HG03175 (cell line): ENCODE data around the gene RNLS.

Experiments used
- ATAC-seq: cut with Tn5 transposase; IDR thresholded peaks from one replicate; pipeline ENCODE4 v1.9.1; 2021; ENCODE audit warnings: mild to moderate bottlenecking, moderate library complexity; ENCODE audit not compliant: unreplicated experiment

RNLS gene

DNA sequence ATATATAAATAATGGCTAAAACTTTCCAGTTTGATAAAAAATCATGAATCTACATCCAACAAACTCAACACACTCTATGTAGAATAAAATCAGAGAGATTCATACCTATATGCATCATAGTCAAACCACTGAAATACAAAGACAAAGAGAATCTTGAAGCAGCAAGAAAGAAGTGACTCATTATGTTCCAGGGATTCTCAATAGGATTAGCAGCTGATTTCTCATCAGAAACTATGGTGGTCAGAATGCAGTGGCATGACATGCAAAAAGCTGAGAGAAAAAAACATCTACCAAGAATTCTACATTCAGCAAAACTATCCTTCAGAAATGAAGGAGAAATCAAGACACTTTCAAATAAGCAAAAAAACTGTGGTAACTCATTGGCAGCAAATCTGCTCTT lies 187.4 kb downstream of the RNLS start:
- no peak for ATAC-seq

DNA sequence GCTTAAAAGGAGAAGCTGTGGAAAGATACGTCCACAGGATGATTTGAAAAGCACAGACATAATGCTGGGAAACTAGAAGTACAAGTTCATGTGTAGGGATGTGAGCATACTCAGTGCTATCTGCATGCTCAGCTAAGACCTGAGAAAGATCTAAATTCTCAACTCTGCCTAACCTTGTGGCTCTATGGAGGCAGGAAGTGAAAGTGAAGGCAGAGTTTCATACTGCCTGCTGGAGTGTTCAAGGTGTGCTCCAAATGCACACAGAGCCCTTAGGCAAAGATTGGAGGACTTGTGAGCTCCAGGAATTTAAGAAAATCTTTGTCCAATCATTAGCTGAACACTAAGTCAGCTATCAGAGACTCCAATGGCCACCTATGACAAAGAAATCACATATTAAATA lies 190.9 kb downstream of the RNLS start:
- ATAC-seq, result peak; percentile 95

DNA sequence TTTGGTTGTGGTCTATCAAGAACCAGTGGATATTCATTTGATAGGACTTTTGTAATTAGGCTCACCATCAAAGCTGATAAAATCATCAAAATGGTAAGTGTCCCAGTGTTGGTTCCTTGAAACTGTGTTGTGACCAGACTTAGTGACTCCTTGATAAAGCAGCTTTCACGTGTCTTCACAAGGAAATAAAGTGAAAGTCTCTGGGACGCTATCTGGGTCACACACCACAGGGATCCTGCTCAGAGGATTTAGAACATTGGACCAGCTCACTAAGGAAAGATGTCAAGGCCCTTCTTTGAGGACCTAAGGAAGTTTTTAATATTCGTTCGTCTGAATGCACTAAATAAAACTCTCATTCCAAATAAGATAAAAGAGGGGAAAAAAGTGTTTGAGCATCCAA lies 193.1 kb downstream of the RNLS start:
- ATAC-seq, result no peak

DNA sequence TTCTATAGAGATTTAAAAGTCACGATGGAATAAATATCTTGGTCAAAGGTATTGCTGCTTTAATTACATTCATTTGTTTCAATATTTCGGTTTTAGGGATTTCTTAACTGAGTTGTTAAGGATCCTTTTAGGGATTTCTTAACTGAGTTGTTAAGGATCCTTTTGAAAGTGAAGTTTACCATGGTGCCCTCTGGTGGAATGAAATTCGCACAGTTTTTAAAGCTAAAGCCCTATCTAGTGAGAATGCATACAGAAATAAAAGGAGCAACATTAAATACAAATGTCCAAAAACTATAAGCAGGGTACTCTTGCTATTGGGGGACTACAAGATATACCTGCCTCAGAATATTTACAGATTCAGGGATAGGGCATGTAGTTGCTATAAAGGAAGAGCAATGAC lies 193.7 kb downstream of the RNLS start:
- no peak for ATAC-seq

DNA sequence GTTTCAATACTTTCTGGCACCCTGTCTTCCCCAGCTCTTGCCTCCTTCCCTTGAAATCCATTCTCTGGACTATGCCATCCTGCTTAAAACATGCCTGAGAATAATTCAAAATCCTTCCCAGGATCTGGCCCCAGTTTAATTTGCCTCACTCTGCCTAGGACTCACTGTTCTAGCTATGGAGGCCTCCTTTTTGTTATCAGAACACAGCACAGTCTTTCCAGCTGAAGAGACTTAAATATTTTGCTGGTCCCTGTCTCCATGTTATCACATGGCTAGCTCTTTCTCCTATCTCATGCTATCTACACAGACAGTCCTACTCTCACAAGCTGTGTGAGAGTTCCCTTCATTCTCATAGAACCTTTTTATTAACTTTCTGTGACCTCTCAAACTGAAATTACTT lies 194.8 kb downstream of the RNLS start:
- ATAC-seq, result no peak

DNA sequence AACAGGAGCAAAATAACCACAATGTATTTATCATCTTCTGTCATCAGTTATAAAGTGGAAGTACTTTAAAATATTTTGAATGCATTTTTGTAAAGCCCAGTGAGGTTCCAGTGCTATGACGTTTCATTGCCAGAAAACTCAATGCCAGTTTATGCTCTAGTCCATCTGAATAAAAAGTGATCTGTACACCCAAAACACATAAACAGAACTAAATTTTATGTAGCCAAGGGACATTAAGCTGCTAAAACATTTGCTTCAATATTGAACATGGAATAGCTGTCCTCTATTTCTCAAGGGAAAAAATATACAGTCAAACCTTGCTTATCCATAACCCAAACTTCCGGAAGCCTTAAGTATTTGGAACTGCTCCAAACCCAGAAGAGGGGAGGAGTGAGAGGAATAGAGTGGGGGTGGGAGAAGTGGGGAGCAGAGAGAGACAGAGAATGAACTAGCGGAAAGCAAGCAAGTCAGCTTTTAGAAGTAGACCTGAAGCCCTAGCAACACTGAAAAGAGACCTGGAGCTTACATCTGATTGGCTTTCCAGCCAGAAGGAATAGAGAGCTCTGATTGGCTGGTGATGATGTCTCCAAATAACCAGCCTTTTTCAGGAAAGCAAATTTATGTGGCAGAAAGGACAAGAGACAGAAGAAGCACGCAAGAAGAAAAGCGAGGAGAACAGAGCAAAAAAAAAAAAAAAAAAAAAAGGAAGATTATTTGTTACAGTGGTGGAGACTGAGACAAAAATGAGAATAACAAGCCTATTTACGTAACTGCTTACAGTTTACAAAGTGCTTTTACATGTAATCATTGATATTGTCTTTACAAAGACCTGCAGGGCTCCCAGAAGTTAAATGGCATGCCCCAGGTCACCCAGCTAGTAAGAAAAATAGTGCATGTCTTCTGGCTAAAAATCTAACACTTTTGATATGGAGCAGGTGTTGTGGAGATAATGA lies 196.0 kb downstream of the RNLS start:
- no peak for ATAC-seq

DNA sequence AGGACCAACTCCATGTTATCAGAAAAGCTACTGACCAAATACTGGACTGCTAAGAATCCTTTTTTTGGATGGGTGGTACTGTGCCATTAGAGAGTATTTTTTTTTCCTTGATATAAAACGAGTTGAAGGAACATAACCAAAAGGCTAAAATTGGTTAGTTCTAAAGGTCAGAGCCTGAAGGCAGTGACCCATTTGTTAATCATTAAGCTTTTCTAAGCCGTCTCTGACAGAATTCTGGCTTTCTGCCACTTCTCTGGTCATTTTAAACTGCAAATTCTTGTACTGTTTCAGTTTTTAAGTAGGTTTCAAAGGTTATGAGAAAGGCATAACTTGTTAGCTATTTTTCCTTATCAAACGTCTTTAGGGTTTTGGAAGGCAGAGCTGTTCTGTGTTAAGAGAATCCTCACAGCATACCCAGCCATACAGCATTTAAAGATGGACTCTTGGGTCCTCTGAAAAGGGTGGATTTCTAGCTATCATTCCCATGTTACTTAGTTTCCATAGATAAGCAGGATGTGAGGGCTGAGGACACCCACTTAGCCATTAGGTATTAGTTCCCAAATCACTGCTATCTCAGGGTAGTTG lies 196.8 kb downstream of the RNLS start:
- peak; percentile 45 for ATAC-seq

DNA sequence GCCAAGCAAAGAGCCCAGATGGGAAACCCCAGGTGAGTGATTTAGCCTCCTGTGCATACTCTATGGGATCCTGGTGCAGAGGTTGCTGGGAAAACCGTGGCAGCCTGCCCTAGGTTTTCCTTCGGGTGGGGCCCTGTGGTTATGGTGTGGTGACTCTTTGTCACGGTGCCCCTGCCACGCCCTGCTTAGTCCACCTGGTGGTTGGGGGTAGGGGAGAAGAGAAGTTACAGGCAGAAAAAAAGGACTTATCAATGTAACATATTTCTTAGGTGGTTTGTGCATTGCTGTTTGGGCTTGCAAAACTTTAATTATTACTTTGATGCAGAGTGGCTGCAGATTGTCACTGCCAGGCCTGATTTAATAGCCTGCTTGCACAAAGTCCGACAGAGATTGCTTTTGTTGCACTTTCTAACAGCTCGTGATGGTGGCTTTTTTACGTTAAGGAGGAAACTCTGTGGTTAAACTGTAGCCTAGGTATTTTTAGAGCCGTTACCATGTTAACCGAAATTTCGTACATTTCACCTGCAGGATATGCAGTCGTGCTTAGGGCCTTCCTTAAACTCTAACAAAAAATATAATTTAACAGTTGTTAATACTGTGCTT lies 197.4 kb downstream of the RNLS start:
- peak; percentile 82 for ATAC-seq

DNA sequence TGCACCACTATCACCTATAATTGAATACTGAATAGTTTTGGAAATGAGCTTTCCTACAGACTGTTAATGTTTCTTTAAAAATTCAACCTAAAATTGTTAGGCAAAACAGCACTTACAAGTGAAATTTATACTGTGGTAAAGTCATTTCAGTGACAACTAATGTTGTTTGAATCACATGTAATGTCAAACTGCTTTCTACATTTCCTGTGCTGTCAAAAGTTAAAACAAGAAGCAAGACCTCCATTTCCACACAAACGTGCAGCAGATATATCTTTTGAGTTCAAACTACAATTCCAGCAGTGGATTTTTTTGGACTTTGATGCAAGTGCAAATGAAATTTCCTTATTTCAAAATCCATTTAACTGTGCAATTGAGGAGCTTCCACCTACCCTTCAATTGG lies 199.8 kb downstream of the RNLS start:
- ATAC-seq, result no peak

DNA sequence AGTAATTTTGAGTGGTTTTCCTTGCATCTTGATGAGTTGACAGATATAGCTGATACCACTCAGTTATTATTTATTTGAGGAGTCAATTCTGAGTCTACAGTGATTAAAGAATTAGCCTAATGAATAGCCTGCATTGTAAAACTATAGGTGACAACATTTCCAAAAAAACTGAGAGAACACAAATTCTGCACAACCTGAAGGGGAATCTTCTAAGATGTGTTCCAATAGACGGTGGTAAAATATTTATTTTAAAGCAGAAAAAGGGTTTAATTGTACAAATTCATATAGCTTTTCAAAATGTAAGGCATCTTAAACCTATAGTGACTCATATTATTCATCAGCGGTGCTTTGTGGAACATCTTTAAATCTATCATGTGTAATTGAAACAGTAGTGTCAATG lies 200.4 kb downstream of the RNLS start:
- ATAC-seq, result no peak

DNA sequence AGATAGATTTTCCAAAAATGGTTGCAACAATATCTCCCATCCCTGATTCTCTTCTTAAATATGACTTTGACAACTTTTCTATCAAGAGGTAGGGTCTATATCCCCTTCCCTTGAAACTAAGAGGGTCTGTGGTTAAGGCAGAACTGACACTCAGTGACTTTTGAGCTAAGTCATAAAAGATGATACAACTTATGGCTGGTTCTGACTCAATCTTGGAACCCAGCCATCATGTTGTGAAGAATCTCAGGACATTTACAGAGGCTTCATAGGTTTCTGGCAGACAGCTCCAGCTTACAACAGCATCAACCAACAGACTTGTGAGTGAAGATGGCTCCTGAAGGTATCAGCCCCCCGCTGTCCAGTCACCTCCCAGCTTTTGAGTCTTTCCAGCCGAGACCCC lies 203.5 kb downstream of the RNLS start:
- ATAC-seq, result no peak

DNA sequence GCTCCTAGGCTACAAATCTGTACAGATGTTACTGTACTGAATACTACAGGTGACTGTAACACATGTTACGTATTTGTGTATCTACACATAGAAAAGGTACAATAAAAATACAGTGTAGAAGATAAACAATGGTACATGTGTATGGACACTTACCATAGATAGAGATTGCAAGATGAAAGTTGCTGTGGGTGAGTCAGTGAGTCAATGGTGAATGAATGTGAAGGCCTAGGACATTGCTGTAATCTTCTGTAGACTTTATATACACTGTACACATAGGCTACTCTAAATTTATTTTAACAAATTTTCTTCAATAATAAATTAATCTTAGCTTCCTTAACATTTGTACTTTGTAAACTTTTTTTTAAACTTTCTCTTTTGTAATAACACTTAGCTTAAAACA lies 205.6 kb downstream of the RNLS start:
- no peak for ATAC-seq

DNA sequence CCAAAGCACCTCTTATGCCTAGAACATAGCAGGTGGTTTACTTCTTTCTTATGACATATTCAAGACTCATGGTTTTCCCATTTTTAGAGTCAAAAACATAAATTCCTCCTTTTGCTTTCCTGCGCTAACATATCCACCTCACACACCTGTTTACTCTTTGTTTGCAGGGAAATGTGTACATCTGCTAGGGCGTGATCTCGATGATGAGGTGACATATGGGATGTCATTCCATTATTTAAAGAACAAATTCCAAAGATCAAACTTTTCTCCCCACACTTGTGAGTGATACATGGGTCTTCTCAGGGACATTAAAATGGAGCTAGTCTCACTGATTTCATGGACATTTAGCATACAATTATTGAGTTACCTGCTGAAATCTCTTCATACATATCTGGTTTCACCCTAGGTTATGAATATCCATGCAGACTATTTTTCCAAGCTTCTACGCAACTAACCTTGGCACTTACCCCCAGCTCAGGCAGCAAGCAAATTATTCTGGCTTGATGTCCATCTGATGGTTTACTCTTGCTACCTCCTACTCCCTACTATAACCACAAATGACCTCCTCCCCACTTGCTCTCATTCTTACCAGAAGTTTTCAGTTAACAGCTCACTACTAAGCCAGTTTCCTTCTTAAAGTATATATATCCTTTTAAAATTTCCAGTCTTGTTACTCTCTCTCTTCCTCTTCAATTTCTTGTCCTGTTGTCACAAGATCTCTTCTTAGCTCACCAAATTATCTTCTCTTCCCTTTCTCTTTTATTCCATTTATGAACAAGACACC lies 208.5 kb downstream of the RNLS start:
- ATAC-seq, result no peak

DNA sequence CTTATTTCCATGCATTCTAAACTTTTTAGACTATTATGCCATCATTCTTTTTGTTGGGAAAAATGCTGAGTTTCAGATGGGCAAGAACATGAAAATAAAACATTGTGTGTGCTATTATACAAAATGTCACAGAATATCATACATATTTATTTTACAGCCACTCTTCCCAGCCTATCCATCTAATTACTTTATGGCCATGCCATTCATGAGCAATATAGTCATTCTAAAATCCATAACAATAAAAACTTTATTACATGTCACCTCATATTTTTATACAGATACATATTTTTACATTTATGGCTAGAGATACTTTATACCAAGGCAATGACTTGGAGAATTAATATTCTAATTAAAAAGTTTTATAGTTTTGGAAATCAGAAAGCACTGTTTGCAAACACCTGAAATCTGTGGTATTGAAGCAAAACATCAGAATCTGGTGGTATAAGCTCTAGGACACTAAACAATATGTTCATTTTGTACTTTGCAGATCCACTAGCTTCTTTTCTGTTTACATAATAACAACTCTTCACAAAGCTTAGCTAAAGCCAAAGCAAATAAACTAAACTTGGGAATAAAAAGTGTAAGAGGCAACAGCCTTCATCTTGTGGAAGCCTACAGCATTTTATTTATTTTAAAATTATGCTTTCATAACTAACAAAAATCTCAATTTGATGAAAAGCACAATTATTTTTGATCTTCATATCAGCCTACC lies 210.1 kb downstream of the RNLS start:
- no peak for ATAC-seq

DNA sequence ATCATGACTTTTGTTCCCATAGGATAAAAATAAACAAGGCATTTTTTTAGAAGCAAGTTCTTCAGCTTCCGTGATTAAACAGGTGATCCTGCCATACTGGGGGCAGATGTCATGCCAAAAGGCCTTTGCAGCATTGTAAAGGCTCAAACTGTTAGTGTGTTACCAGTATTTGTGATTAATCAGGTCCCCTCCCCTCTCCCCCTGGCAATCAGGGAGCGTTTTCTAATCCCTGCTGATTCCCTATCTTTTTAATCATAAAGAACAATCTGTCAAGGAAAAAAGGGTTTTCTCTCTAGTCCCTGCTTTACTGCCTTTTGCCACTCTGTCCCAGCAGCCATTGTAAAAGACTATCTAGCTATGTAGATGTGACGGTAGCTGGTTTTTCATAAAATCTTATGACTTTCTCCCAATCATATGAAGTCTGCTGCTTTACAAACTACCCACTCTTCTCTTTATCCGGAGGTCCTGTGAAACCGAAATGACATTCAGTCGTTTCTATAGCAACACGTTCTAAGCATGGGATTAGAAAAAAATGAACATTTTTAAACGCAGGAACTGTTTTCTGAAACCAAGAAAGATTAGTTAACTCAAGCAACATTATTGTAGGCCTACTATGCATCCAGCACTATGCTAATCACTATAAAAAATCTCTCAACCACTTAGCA lies 210.9 kb downstream of the RNLS start:
- no peak for ATAC-seq

DNA sequence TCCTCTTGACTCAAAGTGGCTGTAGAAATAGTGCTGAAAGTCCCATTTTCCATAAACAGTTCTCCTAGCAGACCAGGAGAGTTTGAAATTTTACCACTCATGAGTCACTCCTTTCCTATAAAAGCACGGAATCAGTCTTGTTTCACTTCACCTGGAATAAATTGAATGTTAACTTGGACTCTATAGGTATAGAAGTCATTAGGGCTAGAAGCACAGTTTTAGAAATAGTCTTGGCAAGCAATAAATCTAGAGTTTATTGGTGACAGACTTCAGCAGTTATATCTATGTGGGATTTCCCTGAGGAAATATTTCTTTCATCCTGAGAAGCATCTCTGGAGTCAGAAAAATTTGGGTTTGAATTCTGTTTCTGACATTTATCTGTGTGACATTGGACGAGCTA lies 212.4 kb downstream of the RNLS start:
- no peak for ATAC-seq

DNA sequence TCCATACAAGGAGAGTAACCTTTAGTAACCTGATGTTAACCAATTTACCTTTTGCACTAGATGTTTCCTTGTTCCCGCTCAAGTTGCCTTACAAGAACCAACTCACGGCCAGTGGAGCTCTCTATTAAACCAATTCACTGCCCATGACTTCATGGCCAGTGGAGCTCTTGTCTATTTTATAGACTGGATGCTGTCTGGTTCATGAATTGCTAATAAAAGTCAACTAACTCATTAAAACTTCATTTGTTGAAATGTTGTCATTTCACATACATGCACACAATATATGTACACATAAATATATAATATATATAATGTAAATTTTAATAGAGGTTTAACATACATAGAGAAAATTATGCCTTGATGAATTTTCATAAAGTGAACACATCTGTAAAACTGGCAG lies 216.3 kb downstream of the RNLS start:
- ATAC-seq, result no peak

DNA sequence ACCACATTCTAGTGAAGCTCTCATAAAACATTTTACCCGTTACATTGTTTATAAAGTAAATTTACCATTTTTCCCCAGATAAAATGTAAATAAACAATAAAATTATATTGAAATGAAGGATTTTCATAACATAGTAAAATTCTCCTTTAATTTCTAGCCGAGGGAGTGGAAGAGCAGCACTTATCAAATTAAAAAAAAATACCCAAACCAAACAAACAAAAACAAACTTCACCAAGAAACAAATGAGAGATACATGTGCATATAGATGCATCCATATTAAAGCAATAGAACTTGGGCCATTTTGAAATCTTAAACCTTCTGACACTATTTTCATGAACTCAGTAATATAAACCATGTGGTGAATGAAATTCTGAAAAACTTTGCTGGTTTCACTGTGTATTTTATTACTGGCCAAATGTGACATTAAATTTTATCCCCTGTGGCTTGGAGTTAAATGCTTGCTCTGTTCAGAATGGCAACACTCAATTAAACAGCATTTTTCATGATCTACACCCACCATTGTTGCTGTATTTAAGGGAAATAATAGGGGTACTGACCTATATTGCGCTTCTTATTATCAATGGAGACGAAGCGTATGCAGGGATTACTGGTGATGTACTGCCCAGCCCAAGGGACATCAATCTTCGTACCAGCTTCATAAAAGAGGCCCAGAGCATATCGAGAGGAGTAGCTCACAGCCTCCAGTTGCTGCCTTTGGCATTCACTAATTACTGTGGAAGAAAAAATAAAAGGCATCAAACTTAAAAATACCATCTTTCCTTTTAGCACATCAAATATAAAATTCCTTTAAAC lies 220.9 kb downstream of the RNLS start:
- ATAC-seq, result no peak

DNA sequence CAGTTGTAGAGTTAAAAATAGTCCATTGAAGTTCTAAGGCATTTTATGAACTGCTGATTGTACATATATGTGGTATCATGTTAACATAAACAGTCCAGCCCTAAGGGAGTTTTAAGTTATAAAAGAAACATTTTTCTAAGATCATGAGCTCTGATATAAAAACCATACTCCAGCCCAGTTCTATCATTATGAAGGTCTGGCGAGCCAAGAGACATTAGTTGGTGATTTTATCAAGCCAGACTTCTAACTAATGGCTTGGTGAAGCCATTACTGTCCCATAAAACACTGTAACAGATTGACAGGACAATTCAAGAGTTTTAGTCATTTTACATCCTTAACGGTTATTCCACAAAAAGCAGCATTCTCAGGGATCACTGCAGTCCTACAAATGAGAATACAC lies 221.6 kb downstream of the RNLS start:
- ATAC-seq, result no peak
